HepG2 (cell line): ENCODE measurements around the gene VIT. TPM values are rescaled to one million over a fixed set of nuclear protein-coding genes. Genes with fewer than 3 reads are reported as not detected.

ENCODE experiments used
- ARNT2 ChIP-seq: sonication (generic); formaldehyde crosslinking; IDR thresholded peaks from 2 replicates; pipeline ENCODE4 v1.8.0; 2022; ENCODE audit warnings: mild to moderate bottlenecking, low read depth, missing genetic modification reagents, moderate library complexity
- CREM ChIP-seq, 2 experiments: sonication (generic) in 1 of 2; formaldehyde crosslinking in 1 of 2; IDR thresholded peaks; 2 replicates each; pipeline versions ENCODE4 v1.4.0 to v1.6.1; 2016 to 2020; ENCODE audit warnings: antibody characterized with exemption in 1 of 2, mild to moderate bottlenecking in 1 of 2, missing genetic modification reagents in 1 of 2
- EP300 ChIP-seq, 3 experiments: sonication (generic) in 1 of 3; formaldehyde crosslinking in 1 of 3; IDR thresholded peaks; 2 replicates each; pipeline versions ENCODE4 v1.5.1 to v1.6.1; 2011 to 2020; ENCODE audit warnings: low read depth in 2 of 3, low read length in 2 of 3, borderline replicate concordance in 1 of 3, improper control_type of control experiment in 1 of 3, mild to moderate bottlenecking in 1 of 3, missing genetic modification reagents in 1 of 3, moderate library complexity in 1 of 3
- FOXK2 ChIP-seq: fragments of 450-650 bp; IDR thresholded peaks from 2 replicates; pipeline ENCODE4 v1.6.1; 2016
- ISL2 ChIP-seq: sonication (generic); formaldehyde crosslinking; IDR thresholded peaks from 2 replicates; pipeline ENCODE4 v1.5.0; 2020; ENCODE audit warnings: missing genetic modification reagents
- MLX ChIP-seq: IDR thresholded peaks from 2 replicates; pipeline ENCODE4 v1.6.1; 2016
- NCOR1 ChIP-seq: fragments of 200-600 bp; sonication (generic); IDR thresholded peaks from 2 replicates; pipeline ENCODE4 v1.7.0; 2017; ENCODE audit warnings: antibody characterized with exemption, low read length, borderline replicate concordance
- RBFOX2 ChIP-seq: fragments of 200-400 bp; formaldehyde crosslinking; IDR thresholded peaks from 2 replicates; pipeline ENCODE4 v1.6.1; 2017; ENCODE audit warnings: low read depth, mild to moderate bottlenecking, low read length
- RBM39 ChIP-seq: fragments of 200-400 bp; formaldehyde crosslinking; IDR thresholded peaks from one replicate; pipeline ENCODE4 v1.6.1; 2018; ENCODE audit warnings: antibody characterized with exemption, mild to moderate bottlenecking, low read depth, low read length; ENCODE audit not compliant: poor library complexity, severe bottlenecking
- RELA ChIP-seq: sonication (generic); formaldehyde crosslinking; IDR thresholded peaks from 2 replicates; pipeline ENCODE4 v1.4.0; 2020; ENCODE audit warnings: missing genetic modification reagents
- RNF2 ChIP-seq: fragments of 450-650 bp; conservative IDR thresholded peaks from 2 replicates; pipeline ENCODE4 v1.6.1; 2016; ENCODE audit warnings: low read depth
- SMAD3 ChIP-seq: sonication (generic); formaldehyde crosslinking; IDR thresholded peaks from 2 replicates; pipeline ENCODE4 v1.4.0; 2020; ENCODE audit warnings: missing genetic modification reagents
- SMARCC2 ChIP-seq: fragments of 450-650 bp; IDR thresholded peaks from 2 replicates; pipeline ENCODE4 v1.6.1; 2017; ENCODE audit warnings: antibody characterized with exemption, mild to moderate bottlenecking
- SRY ChIP-seq: sonication (generic); formaldehyde crosslinking; IDR thresholded peaks from 2 replicates; pipeline ENCODE4 v1.8.0; 2022; ENCODE audit warnings: mild to moderate bottlenecking, missing genetic modification reagents
- YY1 ChIP-seq: IDR thresholded peaks from 2 replicates; pipeline ENCODE4 v1.6.1; 2011; ENCODE audit warnings: low read length, low read depth, moderate library complexity, mild to moderate bottlenecking; ENCODE audit not compliant: insufficient read depth, insufficient replicate concordance
- ZMYM3 ChIP-seq: sonication (generic); formaldehyde crosslinking; IDR thresholded peaks from 2 replicates; pipeline ENCODE4 v1.5.1; 2020; ENCODE audit warnings: mild to moderate bottlenecking, missing genetic modification reagents
- ZNF234 ChIP-seq: sonication (generic); formaldehyde crosslinking; conservative IDR thresholded peaks from 2 replicates; pipeline ENCODE4 v1.5.1; 2020; ENCODE audit warnings: mild to moderate bottlenecking, missing genetic modification reagents
- ZNF33B ChIP-seq: sonication (generic); formaldehyde crosslinking; IDR thresholded peaks from 2 replicates; pipeline ENCODE4 v1.5.1; 2020; ENCODE audit warnings: mild to moderate bottlenecking, missing genetic modification reagents
- ZNF383 ChIP-seq: sonication (generic); formaldehyde crosslinking; IDR thresholded peaks from 2 replicates; pipeline ENCODE4 v1.4.0; 2020; ENCODE audit warnings: missing genetic modification reagents, mild to moderate bottlenecking, borderline replicate concordance
- ZNF672 ChIP-seq: sonication (generic); formaldehyde crosslinking; IDR thresholded peaks from 2 replicates; pipeline ENCODE4 v1.8.1; 2022; ENCODE audit warnings: missing genetic modification reagents
- ZNF75D ChIP-seq: sonication (generic); formaldehyde crosslinking; IDR thresholded peaks from 2 replicates; pipeline ENCODE4 v1.8.1; 2023; ENCODE audit warnings: missing genetic modification reagents, mild to moderate bottlenecking, borderline replicate concordance
- ZNF782 ChIP-seq: sonication (generic); formaldehyde crosslinking; IDR thresholded peaks from 2 replicates; pipeline ENCODE4 v1.4.0; 2020; ENCODE audit warnings: missing genetic modification reagents, mild to moderate bottlenecking, borderline replicate concordance
- ZNF878 ChIP-seq: sonication (generic); formaldehyde crosslinking; IDR thresholded peaks from 2 replicates; pipeline ENCODE4 v1.8.1; 2023; ENCODE audit warnings: mild to moderate bottlenecking, missing genetic modification reagents, moderate library complexity
- polyA plus RNA-seq, 8 experiments: library from polyadenylated mRNA; depleted of rRNA in 3 of 8; stranded (reverse) in 7 of 8; unstranded in 1 of 8; fragments of >200 nt; fragmentation: Illumina TruSeq in 4 of 8; extraction: Trizol in 4 of 8; gene quantifications; 2 replicates each; pipeline versions ENCODE4 v1.2.1 to v1.2.3, GENCODE V29; 2011 to 2016; ENCODE audit warnings: low read depth in 4 of 8, missing spikeins in 1 of 8, mixed read lengths in 1 of 8; ENCODE audit not compliant: insufficient read depth in 1 of 8
- total RNA-seq, 5 experiments: library from RNA; depleted of rRNA; stranded (reverse); fragments of >200 nt; fragmentation: Illumina TruSeq; extraction: Trizol; gene quantifications; 2 replicates each; pipeline ENCODE4 v1.2.3, GENCODE V29; 2016; ENCODE audit warnings: low read depth in 1 of 5
- TF ChIP-seq, protein P1 (sequence below): sonication (generic); formaldehyde crosslinking; IDR thresholded peaks from 2 replicates; pipeline ENCODE4 v1.4.0; 2020; ENCODE audit warnings: missing genetic modification reagents
- TF ChIP-seq, protein P2 (sequence below): sonication (generic); formaldehyde crosslinking; IDR thresholded peaks from 2 replicates; pipeline ENCODE4 v1.8.0; 2023; ENCODE audit warnings: mild to moderate bottlenecking, missing genetic modification reagents
- TF ChIP-seq, protein P3 (sequence below): IDR thresholded peaks from 2 replicates; pipeline ENCODE4 v1.6.1; 2012; ENCODE audit warnings: low read depth, low read length, improper control_type of control experiment

VIT gene
- total and polyA plus RNA-seq, 2 of the 13 experiments (the other 11 are each of a cell fraction or from before 2014, with no cell fraction given), result not detected

GRCh38 chr2:36650031-36650829 is 46.3 kb upstream of the VIT start (continued):
- TF ChIP-seq SMAD3 (CRISPR knock-in tag) (peak; percentile 65; the same call in 1 of the 2 replicates), ZNF75D (CRISPR knock-in tag) (no peak), RELA (no peak), RBM39 (no peak), RNF2 (no peak), ZNF782 (no peak), SRY (CRISPR knock-in tag) (no peak), ZNF33B (CRISPR knock-in tag) (no peak), EP300 (IDR thresholded peaks at IDR 0.05; ENCODE audit: low read depth in 2 of 2, low read length in 2 of 2) (peak in 1 of 2 experiments; percentile 82; a peak in 2 of 4 replicates), EP300 (CRISPR knock-in tag; IDR thresholded peaks at IDR 0.05; ENCODE audit: borderline replicate concordance) (peak; percentile 71; the same call in 1 of the 2 replicates), SMARCC2 (0 out of 2 replicates have a peak, but pooled peaks have one; percentile 57), MLX (CRISPR knock-in tag) (0 out of 2 replicates have a peak, but pooled peaks have one; percentile 13), RBFOX2 (no peak), NCOR1 (peak; percentile 49; the same call in 1 of the 2 replicates), ARNT2 (CRISPR knock-in tag) (no peak), ZNF672 (CRISPR knock-in tag) (no peak), ZNF878 (CRISPR knock-in tag) (no peak), ISL2 (CRISPR knock-in tag) (no peak), CREM (IDR thresholded peaks at IDR 0.05) (peak; percentile 26; the same call in 1 of the 2 replicates), CREM (CRISPR knock-in tag; IDR thresholded peaks at IDR 0.05) (no peak), ZMYM3 (CRISPR knock-in tag) (peak; percentile 50; the same call in 1 of the 2 replicates), FOXK2 (no peak), ZNF234 (CRISPR knock-in tag) (no peak), YY1 (peak; percentile 38), ZNF383 (CRISPR knock-in tag) (no peak)
- TF ChIP-seq, protein P1, sequence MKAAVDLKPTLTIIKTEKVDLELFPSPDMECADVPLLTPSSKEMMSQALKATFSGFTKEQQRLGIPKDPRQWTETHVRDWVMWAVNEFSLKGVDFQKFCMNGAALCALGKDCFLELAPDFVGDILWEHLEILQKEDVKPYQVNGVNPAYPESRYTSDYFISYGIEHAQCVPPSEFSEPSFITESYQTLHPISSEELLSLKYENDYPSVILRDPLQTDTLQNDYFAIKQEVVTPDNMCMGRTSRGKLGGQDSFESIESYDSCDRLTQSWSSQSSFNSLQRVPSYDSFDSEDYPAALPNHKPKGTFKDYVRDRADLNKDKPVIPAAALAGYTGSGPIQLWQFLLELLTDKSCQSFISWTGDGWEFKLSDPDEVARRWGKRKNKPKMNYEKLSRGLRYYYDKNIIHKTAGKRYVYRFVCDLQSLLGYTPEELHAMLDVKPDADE (CRISPR knock-in tag), result no peak
- TF ChIP-seq, protein P2, sequence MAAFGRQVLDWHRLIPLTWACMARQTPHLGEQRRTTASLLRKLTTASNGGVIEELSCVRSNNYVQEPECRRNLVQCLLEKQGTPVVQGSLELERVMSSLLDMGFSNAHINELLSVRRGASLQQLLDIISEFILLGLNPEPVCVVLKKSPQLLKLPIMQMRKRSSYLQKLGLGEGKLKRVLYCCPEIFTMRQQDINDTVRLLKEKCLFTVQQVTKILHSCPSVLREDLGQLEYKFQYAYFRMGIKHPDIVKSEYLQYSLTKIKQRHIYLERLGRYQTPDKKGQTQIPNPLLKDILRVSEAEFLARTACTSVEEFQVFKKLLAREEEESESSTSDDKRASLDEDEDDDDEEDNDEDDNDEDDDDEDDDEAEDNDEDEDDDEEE (CRISPR knock-in tag), result peak; percentile 85
- TF ChIP-seq, protein P3, sequence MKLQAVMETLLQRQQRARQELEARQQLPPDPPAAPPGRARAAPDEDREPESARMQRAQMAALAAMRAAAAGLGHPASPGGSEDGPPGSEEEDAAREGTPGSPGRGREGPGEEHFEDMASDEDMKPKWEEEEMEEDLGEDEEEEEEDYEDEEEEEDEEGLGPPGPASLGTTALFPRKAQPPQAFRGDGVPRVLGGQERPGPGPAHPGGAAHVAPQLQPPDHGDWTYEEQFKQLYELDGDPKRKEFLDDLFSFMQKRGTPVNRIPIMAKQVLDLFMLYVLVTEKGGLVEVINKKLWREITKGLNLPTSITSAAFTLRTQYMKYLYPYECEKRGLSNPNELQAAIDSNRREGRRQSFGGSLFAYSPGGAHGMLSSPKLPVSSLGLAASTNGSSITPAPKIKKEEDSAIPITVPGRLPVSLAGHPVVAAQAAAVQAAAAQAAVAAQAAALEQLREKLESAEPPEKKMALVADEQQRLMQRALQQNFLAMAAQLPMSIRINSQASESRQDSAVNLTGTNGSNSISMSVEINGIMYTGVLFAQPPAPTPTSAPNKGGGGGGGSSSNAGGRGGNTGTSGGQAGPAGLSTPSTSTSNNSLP, result no peak
